Left cardiac atrium (tissue), 4 donors: ENCODE results near the gene PPP4C. TPM values are rescaled to one million over a fixed set of nuclear protein-coding genes. Genes with fewer than 3 reads are reported as not detected.

Experiments used
- ATAC-seq, 2 donors: fragments of 200-7000 bp; cut with Tn5 transposase; one replicate each; pipeline ENCODE4 v1.9.1; 2020; ENCODE audit warnings: mild to moderate bottlenecking in 2 of 2, moderate library complexity in 2 of 2
- DNase-seq: peaks from one replicate; pipeline ENCODE4 v3.0.0-alpha.2; 2020
- intact Hi-C, 2 donors: fragments of 100-400 bp; cut with DNase I; formaldehyde crosslinking; loops; one replicate each; pipeline versions ENCODE4 v1.14.1 to v1.15.1; 2022 to 2023
- total RNA-seq, 2 donors: library from RNA; stranded (reverse); fragmentation: NEBNext Ultra II Directional; extraction: Animal tissue kit (Norgen Biotek cat#: 25700); gene quantifications; one replicate each; pipeline ENCODE4 v1.2.1, GENCODE V29; 2021
- donor health status: DM: no; HTN: yes; CAD: no.
- donor health status: DM: no; HTN: yes; CAD: no; lungs with severe emphysema.
- donor health status: DM: yes; HTN: yes; CAD: no.
- donor health status: Dilated cardiomyopathy.

PPP4C gene
- total RNA-seq, 2 donors from 2014 or later = 34.2 to 41.1 TPM

DNA sequence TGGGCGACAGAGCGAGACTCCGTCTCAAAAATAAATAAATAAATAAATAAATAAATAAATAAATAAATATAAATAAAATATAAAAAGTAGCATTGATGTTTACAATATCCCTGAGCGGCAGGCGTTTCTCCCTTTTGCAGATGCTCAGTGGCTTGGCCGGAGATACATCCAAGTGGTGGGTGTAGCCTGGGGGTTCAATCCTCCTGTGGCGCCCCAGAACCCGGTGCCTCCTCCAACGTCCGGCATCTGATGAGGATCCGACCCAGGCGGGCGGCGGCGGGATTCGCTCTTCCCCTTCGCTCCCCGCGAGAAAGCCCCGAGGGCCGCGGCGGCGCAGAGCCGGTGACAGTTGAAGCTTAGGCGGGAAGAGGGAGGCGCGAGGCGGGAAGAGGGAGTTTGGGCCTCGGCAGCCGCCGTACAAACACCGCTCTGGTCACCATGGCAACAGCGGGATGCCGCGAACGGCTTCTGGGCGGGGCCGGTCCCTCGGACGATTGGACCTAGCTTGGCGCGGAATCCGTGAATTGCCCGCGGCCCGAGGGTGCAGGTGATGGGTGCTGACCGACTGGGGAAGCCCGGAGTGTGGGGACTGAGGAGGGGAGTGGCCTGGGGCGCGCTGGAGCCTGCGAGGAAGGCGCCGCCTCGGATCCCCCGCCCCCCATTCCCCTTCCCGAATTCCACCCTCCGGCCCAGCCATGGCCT, 23.0 kb upstream of the PPP4C start:
- ATAC-seq (peak; percentile 94 to 96), DNase-seq (peak; percentile 97)
- intact Hi-C loops = no loop called here

DNA sequence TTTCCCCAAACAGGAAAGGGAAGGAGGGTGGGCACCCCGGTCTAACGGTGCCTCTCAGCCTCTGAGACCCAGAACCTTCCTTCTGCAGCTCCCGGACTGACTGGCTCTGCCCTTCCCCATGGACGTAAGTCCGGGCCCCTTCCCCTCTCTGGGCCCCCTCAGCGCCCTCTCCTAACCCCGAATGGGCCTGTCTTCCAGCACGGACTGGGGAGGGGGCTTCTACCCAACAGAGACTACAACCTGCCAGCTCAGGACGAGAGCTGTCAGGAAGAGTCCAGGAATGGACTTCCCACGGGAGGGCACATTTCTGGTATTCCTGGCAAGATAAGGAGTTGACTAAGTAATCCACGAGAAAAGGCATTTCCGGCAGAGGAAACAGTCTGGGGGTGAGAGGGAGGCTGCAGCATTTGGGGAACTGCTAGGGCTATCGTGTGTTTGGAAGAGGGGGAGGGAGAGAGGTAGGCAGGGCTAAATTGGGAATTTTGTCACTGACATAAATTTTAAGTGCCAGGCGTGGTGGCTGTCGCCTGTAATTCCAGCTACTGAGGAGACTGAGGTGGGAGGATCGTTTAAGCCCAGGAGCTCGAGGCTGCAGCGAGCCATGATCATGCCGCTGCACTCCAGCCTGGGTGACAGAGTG, 22.3 kb upstream of the PPP4C start:
- ATAC-seq (peak; percentile 58 to 68), DNase-seq (peak; percentile 48)
- intact Hi-C loops = no loop called here

DNA sequence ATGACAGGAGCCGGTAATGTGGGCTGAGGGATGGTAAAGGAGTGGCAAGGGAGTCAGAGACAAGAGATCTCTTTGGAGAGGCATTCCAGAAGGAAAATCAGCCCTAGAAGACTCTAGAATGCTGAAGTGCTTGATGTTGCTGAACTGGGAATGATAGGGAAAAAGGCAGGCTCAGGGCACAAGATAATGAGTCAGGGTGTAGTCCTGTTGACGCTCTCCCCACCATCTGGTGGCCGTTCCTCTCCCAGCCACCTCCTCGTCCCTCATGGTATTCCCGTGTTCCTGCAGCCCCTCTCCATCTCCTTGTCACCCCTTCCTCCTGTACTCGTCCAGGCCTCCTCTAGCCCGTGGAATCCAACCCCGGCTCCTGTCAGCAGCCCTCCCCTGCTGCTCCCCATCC, 21.3 kb upstream of the PPP4C start:
- ATAC-seq (no peak), DNase-seq (no peak)
- intact Hi-C loops = no loop called here

DNA sequence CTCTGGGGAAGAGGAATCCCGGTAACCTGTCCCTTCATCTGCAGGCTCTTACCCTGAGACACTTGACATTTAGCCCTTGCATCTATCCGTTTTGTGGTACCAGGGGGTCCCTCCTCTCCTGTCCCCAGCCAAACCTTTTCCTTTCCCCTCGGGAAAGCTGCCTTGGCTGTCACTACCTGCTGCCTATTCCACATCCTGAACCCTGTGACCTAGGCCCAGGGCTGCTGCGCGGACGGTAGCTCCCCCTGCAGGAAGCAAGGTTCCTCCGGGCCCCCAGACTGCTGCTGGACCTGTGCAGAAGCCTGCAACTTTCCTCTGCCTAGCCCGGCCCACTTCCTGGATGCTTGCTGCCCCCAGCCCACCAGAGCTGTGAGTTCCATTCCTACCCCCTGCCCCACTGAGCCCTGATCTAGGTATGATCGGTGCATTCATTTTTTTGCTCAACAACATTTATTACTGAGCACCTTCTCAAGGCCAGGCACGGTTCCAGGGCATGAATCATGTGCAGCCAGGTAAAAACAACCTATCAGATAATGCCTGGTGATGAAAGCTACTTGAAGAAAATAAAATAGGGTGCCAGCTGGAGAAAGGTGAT, 20.7 kb upstream of the PPP4C start:
- ATAC-seq (peak in 1 of 2 donors; percentile 37), DNase-seq (no peak)
- intact Hi-C loops = no loop called here

DNA sequence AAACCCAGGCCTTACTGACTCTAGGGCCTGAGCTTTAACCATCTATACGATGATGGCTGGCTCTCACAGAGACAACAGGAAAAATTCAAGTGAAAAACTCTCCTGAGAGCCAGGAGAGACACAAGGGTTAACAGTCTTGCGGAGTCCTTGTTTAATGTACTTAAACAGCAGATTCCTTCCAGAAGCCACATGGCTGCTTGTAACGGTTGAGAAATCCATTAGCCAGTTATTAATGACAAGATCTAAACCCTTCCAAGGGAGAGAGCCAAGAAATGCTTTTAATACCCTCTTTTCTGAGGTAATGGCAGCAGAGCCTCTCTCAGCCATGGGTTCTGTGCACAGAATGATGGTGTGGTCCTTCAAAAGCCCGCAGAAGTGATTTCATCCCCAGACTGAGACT, 15.4 kb upstream of the PPP4C start:
- DNase-seq (no peak), ATAC-seq (no peak)
- intact Hi-C loops = no loop called here

DNA sequence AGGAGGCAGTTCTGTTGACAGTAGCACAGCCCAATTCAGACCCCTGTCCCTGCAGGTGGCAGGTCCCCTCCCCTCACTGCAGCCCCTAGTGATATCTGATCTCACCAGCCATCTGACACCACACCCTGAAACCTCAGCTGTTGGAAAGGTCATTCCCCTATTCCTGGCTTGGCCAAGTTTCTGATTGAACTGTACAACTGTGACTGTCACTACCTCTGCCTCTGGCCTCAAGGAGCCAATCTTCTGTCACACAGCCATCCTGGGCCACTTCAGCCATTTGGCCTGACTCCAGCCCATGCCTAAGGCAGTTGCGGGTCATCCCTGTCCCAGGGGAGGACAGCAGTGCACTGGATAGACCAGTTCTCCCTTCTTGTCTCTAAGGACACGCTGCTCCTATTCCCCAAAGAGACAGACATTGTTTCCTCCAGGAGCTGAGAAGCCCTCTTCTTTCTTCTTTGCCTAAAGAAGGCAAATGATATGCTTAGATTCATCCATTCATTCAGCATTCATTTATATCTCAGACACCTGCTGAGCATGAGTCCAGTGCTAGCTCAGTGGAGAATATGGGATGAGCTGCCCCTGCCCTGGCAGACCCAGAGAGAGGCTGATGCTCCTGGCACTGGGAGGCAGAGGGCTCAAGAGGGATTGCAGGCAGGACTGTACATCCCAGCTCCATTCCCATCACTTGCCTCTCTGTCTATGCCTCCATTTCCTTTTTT, 14.8 kb upstream of the PPP4C start:
- intact Hi-C loops = no loop called here
- no peak for DNase-seq
- no peak for ATAC-seq

DNA sequence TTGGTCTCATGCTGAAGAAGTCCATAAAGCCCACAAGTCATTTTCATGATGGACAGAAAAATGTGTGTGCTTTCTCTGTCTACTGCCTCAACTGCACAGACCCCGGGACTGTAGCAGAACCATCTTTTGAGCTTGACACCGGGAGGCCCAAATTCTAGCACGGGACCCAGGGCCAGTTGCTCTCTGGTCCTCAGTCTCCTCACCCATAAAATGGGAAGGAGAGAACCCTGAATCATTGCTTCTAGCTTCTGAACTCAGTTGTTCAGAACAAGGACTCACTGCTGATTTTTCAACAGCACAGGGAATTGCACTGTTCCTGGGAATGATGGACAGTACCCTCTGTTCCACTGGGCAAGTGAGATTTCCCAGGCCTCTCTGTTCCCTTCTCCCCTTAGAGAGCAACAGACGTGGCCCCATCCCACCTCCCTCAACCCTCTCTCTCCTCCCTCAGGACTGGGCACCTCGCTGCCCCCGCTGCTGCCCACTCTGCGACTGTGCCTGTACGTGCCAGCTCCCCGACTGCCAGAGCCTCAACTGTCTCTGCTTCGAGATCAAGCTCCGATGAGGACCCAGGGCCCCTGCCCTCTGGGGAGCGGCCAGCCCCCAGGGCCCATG, 12.4 kb upstream of the PPP4C start:
- no peak for ATAC-seq
- no peak for DNase-seq
- intact Hi-C loops = no loop called here

DNA sequence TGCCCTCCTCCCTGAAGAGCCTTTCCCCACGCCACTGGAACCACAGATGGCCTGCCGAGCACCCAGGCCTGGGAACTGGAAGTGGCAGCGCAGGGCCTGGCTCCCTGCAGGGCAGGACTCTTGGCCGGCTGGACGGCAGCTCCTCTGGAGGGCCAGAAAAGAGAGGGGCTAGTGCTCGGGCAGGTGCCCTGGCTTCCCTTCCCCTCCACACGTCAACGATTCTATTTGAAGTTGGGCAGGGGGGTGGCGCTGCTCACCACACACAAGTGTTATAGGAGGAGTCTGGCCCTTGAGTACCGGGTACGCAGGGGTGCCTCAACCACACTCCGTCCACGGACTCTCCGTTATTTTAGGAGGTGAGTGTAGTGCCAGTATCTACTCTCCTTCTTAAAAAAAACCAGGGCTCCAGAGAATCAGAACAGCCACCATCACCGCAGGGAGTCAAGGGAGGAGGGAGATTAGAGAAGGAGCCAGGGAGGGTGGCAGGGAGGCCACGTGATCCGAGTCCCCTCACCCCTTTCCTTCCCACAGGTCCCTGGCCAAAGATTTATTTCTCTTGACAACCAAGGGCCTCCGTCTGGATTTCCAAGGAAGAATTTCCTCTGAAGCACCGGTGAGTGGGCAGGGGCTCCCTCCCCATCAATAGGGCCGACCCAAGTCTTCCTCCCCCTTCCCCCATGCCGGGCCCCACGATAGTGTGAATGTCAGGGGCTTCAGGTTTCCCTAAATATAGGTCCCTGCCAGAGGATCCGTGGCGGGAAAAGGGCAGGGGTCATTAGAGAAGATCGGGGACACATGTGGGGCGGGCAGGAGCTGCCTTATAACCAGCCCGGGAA, 11.7 kb upstream of the PPP4C start:
- peak; percentile 32 to 42 for ATAC-seq
- intact Hi-C loops = no loop called here
- peak; percentile 83 for DNase-seq

DNA sequence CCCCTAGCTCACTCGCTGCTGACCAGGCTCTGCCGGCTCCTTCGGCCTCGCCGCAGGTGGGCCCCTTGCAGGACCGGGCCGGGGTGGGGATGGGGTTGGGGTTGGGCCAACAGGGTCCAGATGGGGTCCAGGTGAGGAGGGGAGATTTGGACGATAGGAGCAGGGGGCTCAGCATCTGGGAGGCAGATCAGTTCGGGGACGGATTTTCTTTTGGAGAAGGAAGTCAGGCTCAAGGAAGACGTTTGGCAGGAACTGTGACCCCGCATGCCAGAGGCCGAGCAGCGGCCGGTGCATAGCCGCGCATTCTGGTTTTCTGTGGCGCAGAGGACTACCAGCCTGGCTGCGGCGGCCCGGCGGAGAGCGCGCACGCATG, 11.1 kb upstream of the PPP4C start:
- no peak for DNase-seq
- peak in 1 of 2 donors; percentile 1 for ATAC-seq
- intact Hi-C loops = no loop called here

DNA sequence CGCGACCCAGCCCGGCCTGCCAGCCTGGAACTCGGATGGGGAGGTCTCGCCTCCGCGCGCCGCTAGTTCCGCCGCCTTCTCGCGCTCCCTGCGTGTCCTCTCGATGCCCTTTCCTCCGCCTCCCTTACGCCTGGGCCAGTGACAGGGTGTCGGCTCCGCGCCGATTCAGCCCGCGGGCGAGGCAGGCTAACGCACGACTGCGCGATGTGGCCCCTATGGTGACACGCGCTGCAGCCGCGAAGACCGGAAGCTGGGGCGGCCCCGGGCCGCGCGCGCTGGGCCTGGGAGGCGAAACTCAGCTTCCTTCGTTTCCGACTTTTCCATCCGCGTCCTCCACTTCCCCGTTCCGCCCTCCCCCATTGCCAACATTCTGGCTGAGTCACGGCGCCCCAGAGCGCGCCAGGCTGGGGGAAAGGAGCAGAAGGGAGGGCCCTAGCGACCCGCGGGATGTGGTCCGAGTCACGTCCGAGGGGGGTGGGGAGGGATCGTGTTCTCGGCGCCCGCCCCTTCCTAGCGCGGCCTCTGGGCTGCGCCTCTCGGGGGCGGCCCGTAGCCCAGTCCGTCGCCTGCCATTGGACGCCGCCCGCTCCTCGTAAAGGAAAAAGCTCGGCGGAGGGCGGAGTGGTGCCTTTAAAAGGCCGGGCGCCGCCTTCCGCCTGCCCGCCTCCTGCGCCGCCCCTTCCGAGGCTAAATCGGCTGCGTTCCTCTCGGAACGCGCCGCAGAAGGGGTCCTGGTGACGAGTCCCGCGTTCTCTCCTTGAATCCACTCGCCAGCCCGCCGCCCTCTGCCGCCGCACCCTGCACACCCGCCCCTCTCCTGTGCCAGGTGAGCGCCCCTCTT, 10.5 kb upstream of the PPP4C start, which contains the start of gene ALDOA:
TSS of gene ALDOA (plus strand) at position 659 of the 841 bp plus-strand sequence. CDS start 1,138 bp downstream, outside the sequence.
- intact Hi-C loops = no loop called here
- ATAC-seq (peak; percentile 89 to 93), DNase-seq (peak; percentile 99)

DNA sequence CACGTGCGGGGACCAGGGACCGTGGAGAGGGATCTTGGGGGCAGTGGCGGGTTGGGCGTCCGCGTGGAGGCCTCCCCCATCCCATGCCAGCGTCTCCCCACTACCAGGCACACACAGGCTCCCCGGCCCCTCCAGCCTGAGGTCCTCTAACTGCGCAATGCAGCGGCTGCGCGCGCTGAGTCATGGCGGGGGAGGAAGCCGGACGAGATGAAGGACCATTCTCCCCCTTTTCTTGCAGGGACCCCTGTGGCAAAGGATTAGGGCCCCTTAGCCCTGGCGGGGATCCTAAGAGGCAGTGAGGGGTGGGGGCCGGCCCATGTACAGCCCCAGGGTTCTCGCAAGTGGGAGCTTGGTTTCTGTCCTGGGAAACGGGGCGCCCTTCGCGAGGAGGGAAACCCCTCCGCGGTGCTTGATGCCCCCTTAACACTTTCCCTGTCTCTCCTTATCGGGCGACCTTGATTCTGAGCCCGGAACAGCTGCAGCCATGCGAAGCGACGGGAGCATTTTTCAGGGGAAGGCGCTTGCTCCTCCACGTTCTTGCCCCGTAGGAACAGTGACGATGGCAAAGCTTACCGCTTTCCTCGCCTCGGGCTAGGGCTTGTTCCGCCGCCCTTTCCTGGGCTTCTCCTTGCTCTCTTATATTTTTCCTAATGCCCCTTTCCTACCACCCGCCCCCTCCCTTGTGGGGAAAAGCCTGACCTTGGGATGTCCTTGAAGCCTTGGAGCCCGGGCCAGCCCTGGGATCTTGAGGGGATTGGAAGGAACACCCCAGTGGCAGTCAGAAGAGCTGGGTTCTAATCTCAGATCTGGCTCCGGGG, 9.6 kb upstream of the PPP4C start:
- peak; percentile 3 to 18 for ATAC-seq
- intact Hi-C loops = no loop called here
- DNase-seq = no peak

DNA sequence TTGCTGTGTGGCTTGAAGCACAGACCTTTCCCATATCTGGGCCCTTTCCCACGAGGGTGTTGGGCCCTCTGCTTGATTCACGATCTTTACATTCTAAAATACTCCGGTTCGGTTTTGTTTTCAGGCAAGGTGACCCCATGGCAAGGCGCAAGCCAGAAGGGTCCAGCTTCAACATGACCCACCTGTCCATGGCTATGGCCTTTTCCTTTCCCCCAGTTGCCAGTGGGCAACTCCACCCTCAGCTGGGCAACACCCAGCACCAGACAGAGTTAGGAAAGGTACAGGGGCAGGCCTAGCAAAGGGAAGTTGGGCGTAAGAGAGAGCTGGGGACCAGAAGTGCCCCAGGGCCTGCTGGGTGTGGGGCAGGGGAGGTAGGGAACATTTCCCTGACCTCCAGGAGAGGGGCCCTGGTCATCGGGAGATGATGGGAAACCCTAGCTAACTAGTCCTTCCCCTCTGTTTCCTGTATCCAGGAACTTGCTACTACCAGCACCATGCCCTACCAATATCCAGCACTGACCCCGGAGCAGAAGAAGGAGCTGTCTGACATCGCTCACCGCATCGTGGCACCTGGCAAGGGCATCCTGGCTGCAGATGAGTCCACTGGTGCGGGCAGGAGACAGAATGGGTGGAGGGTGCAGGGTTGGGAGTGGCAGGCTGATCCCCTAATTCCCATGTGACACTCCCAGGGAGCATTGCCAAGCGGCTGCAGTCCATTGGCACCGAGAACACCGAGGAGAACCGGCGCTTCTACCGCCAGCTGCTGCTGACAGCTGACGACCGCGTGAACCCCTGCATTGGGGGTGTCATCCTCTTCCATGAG, 8.8 kb upstream of the PPP4C start:
- DNase-seq = peak; percentile 60
- no peak for ATAC-seq
- intact Hi-C loops = no loop called here

DNA sequence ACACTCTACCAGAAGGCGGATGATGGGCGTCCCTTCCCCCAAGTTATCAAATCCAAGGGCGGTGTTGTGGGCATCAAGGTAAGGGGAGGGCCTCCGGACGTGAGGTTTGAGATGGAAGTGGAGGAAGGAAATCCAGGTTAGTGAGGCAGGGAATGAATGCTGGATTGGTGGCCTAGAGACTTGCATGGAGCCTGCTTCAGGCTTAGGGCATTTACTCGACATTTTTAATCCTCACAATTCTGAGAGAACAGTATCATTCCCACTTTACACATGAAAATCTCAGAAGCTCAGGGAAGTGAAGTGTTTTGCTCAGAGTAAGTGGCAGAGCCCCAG, 8.2 kb upstream of the PPP4C start:
- intact Hi-C loops = no loop called here
- DNase-seq = no peak
- ATAC-seq = no peak

DNA sequence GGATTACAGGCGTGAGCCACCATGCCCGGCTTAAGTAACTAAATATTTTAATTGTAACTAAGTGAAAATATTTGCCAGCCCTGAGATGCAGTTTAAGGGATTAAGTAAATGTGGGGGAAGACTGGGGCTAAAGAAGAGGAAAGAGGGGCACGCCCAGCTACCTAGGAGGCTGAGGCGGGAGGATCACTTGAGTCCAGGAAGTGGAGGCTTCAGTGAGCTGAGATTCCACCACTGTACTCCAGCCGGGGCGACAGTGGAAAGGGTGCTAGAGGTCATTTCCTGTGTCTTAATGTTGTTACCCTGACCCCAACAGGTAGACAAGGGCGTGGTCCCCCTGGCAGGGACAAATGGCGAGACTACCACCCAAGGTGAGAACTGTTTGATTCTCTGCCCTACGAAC, 7.5 kb upstream of the PPP4C start:
- no peak for DNase-seq
- no peak for ATAC-seq
- intact Hi-C loops = no loop called here

DNA sequence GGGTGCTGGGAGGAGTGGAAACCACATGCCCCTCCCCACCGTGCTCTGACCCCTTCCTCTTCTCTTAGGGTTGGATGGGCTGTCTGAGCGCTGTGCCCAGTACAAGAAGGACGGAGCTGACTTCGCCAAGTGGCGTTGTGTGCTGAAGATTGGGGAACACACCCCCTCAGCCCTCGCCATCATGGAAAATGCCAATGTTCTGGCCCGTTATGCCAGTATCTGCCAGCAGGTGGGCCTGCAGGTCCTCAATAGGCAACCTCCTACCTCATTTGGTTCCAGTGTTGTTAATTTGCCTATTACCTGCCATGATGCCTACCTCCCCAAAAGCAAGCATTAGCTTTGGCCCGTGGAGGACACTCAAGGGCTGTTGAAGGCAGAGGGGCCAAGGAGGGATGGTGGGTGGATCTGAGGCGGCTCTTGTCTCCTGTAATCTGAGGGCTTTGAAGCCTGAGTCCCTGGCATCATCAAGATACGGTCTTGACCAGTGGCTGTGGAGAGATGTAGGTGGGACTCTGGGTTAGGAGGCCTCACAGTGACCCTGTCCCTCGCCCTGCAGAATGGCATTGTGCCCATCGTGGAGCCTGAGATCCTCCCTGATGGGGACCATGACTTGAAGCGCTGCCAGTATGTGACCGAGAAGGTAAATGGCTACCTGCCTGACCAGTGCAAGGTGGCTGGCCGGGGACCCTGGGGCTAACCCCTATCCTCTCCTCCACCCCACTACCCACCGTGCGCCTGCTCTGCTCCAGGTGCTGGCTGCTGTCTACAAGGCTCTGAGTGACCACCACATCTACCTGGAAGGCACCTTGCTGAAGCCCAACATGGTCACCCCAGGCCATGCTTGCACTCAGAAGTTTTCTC, 6.8 kb upstream of the PPP4C start:
- intact Hi-C loops = no loop called here
- no peak for ATAC-seq
- DNase-seq = no peak
